H1 (cell line): Measurements from ENCODE around the gene ABCC2.

Experiments
- CBX5 ChIP-seq: fragments of 300-800, 300-1000 bp; sonication (generic); IDR thresholded peaks from 2 replicates; pipeline ENCODE4 v1.7.1; 2016; ENCODE audit warnings: antibody characterized with exemption, low read length, low read depth
- CEBPB ChIP-seq: IDR thresholded peaks from 2 replicates; pipeline ENCODE4 v1.6.1; 2012; ENCODE audit warnings: low read depth, low read length
- CHD1 ChIP-seq: IDR thresholded peaks from 2 replicates; pipeline ENCODE4 v1.6.1; 2012; ENCODE audit warnings: low read depth, low read length, improper control_type of control experiment
- EP300 ChIP-seq, 2 experiments: IDR thresholded peaks; 1 replicate in 1 of 2; 2 replicates in 1 of 2; pipeline ENCODE4 v1.6.1; 2011 to 2012; ENCODE audit warnings: low read depth in 2 of 2, low read length in 2 of 2, mild to moderate bottlenecking in 2 of 2, borderline replicate concordance in 1 of 2, inconsistent platforms in 1 of 2, moderate library complexity in 1 of 2
- EZH2 ChIP-seq: fragments of 200-600 bp; sonication (generic); IDR thresholded peaks from 2 replicates; pipeline ENCODE4 v1.7.1; 2012; ENCODE audit warnings: low read depth, mild to moderate bottlenecking, moderate library complexity, low read length, inconsistent platforms; ENCODE audit not compliant: severe bottlenecking
- GABPA ChIP-seq: IDR thresholded peaks from 2 replicates; pipeline ENCODE4 v1.6.1; 2011; ENCODE audit warnings: mild to moderate bottlenecking, low read length, moderate library complexity, borderline replicate concordance; ENCODE audit not compliant: insufficient read depth
- JUND ChIP-seq: IDR thresholded peaks from 2 replicates; pipeline ENCODE4 v1.6.1; 2011; ENCODE audit warnings: mild to moderate bottlenecking, improper control_type of control experiment, low read length
- POLR2A ChIP-seq, 2 experiments: IDR thresholded peaks; 1 replicate in 1 of 2; 2 replicates in 1 of 2; pipeline ENCODE4 v1.6.1; 2011; ENCODE audit warnings: low read depth in 2 of 2, low read length in 2 of 2, mild to moderate bottlenecking in 2 of 2; ENCODE audit errors: control extremely low read depth in 1 of 2
- POLR2AphosphoS5 ChIP-seq: IDR thresholded peaks from 2 replicates; pipeline ENCODE4 v1.6.1; 2011; ENCODE audit warnings: low read depth, low read length
- RAD21 ChIP-seq, 2 experiments: IDR thresholded peaks in 1 of 2; conservative IDR thresholded peaks in 1 of 2; 2 replicates each; pipeline ENCODE4 v1.6.1; 2011; ENCODE audit warnings: low read depth in 2 of 2, low read length in 2 of 2, improper control_type of control experiment in 1 of 2, inconsistent platforms in 1 of 2, mild to moderate bottlenecking in 1 of 2, moderate library complexity in 1 of 2
- SIN3A ChIP-seq, 2 experiments: IDR thresholded peaks in 1 of 2; conservative IDR thresholded peaks in 1 of 2; 2 replicates each; pipeline ENCODE4 v1.6.1; 2011 to 2012; ENCODE audit warnings: low read length in 2 of 2, improper control_type of control experiment in 1 of 2, low read depth in 1 of 2, mild to moderate bottlenecking in 1 of 2
- TBP ChIP-seq: IDR thresholded peaks from 2 replicates; pipeline ENCODE4 v1.6.1; 2011; ENCODE audit warnings: low read depth, low read length, improper control_type of control experiment
- ZNF274 ChIP-seq: IDR thresholded peaks from 2 replicates; pipeline ENCODE4 v1.7.0; 2012; ENCODE audit warnings: low read length, borderline replicate concordance; ENCODE audit errors: extremely low read depth
- TF ChIP-seq, protein P1 (sequence below), 3 experiments: IDR thresholded peaks; 1 replicate in 2 of 3; 2 replicates in 1 of 3; pipeline versions ENCODE4 v1.5.1 to v1.6.1; 2011; ENCODE audit warnings: low read length in 3 of 3, mild to moderate bottlenecking in 3 of 3, inconsistent platforms in 2 of 3, low read depth in 1 of 3, moderate library complexity in 1 of 3; ENCODE audit not compliant: insufficient read depth in 1 of 3; ENCODE audit errors: control extremely low read depth in 1 of 3

DNA sequence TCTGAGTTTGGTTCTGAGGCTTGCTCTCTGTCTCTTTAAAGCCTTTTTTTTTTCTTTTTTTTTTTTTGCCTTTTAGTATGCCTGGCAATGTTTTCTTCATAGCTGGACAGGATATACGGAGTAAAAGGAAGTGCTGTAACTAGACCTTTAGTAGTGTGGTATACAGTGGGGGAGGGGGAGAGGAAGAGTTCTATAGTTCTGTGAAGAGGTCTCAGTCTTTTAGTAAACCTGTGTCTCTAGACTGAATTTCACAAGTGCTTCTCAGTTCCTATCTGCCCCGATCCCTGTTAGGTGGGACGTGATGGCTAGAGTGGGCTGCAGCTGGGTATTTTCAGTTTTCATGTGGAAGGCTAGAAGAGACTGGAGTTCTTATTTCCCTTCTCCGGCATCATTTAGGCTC lies 3.1 kb upstream of the ABCC2 start:
- no peak for TF ChIP-seq POLR2A (IDR thresholded peaks at IDR 0.05; ENCODE audit: control extremely low read depth in 1 of 2, low read depth in 2 of 2, low read length in 2 of 2)
- TF ChIP-seq GABPA, result no peak
- TF ChIP-seq EZH2, result no peak
- no peak for TF ChIP-seq TBP
- TF ChIP-seq, protein P1, sequence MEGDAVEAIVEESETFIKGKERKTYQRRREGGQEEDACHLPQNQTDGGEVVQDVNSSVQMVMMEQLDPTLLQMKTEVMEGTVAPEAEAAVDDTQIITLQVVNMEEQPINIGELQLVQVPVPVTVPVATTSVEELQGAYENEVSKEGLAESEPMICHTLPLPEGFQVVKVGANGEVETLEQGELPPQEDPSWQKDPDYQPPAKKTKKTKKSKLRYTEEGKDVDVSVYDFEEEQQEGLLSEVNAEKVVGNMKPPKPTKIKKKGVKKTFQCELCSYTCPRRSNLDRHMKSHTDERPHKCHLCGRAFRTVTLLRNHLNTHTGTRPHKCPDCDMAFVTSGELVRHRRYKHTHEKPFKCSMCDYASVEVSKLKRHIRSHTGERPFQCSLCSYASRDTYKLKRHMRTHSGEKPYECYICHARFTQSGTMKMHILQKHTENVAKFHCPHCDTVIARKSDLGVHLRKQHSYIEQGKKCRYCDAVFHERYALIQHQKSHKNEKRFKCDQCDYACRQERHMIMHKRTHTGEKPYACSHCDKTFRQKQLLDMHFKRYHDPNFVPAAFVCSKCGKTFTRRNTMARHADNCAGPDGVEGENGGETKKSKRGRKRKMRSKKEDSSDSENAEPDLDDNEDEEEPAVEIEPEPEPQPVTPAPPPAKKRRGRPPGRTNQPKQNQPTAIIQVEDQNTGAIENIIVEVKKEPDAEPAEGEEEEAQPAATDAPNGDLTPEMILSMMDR (IDR thresholded peaks at IDR 0.05; ENCODE audit: control extremely low read depth in 1 of 3, insufficient read depth in 1 of 3, low read depth in 1 of 3, low read length in 3 of 3), result no peak
- no peak for TF ChIP-seq CEBPB
- no peak for TF ChIP-seq CHD1
- TF ChIP-seq RAD21 (IDR thresholded peaks at IDR 0.05 in 1 of 2, conservative IDR thresholded peaks at IDR 0.05 in 1 of 2; ENCODE audit: low read depth in 2 of 2, low read length in 2 of 2), result no peak
- no peak for TF ChIP-seq JUND
- no peak for TF ChIP-seq CBX5
- no peak for TF ChIP-seq POLR2AphosphoS5
- TF ChIP-seq EP300 (IDR thresholded peaks at IDR 0.05; ENCODE audit: borderline replicate concordance in 1 of 2, low read depth in 2 of 2, low read length in 2 of 2), result no peak
- TF ChIP-seq ZNF274, result no peak
- TF ChIP-seq SIN3A (conservative IDR thresholded peaks at IDR 0.05 in 1 of 2, IDR thresholded peaks at IDR 0.05 in 1 of 2; ENCODE audit: low read depth in 1 of 2, low read length in 2 of 2), result no peak
